ENCODE results near the gene ETV4.
A peak's percentile ranks its signal among the peaks of the same experiment; 100 is the strongest.
"Not testable (repeated sequence)": the region's sequence is repeated elsewhere in the genome, so short reads cannot be mapped to it uniquely, and the experiment has no call there.

ETV4 gene

GRCh38 chr17:43543300-43543699 lies 2.8 kb downstream of the ETV4 start:
- DNase-seq = no peak

GRCh38 chr17:43542859-43543258 lies 3.3 kb downstream of the ETV4 start:
- no peak for DNase-seq

GRCh38 chr17:43540821-43541674 lies 5.1 kb downstream of the ETV4 start:
- DNase-seq = no peak

GRCh38 chr17:43536236-43536992 lies 9.7 kb downstream of the ETV4 start:
- no peak for DNase-seq

- no peak for DNase-seq
These were observed 11.2 kb downstream of the ETV4 start for GRCh38 chr17:43534909-43535308.

- DNase-seq = no peak
These were observed 12.4 kb downstream of the ETV4 start for GRCh38 chr17:43533699-43534098.

- no peak for DNase-seq
These were observed 13.6 kb downstream of the ETV4 start for GRCh38 chr17:43532581-43532980.

GRCh38 chr17:43531955-43532354 lies 14.2 kb downstream of the ETV4 start:
- no peak for DNase-seq

- no peak for DNase-seq
These were observed 15.1 kb downstream of the ETV4 start for GRCh38 chr17:43531082-43531378.

- DNase-seq = peak; percentile 92
These were observed 15.7 kb downstream of the ETV4 start for GRCh38 chr17:43530288-43531081.

- DNase-seq = no peak
These were observed 16.2 kb downstream of the ETV4 start for GRCh38 chr17:43529947-43530287.

GRCh38 chr17:43528988-43529814 lies 16.9 kb downstream of the ETV4 start:
- DNase-seq = no peak

GRCh38 chr17:43528319-43528987 lies 17.7 kb downstream of the ETV4 start:
- DNase-seq = no peak

GRCh38 chr17:43526886-43527648 lies 19.1 kb downstream of the ETV4 start:
- no peak for DNase-seq

GRCh38 chr17:43524945-43525575 lies 21.1 kb downstream of the ETV4 start:
- no peak for DNase-seq

GRCh38 chr17:43521389-43521788 lies 24.8 kb downstream of the ETV4 start:
- no peak for DNase-seq

- DNase-seq = no peak
These were observed 28.3 kb downstream of the ETV4 start for GRCh38 chr17:43517615-43518386.

GRCh38 chr17:43517161-43517560 lies 29.0 kb downstream of the ETV4 start:
- no peak for DNase-seq

- DNase-seq = no peak
These were observed 30.5 kb downstream of the ETV4 start for GRCh38 chr17:43515656-43516055.

- not testable (repeated sequence) for DNase-seq
These were observed 34.9 kb downstream of the ETV4 start for GRCh38 chr17:43511199-43511598.

Measured in NCI-H146 (cell line).